Right lobe of liver (tissue), 6 donors: ENCODE data around the gene NUP210. TPM values are rescaled to one million over a fixed set of nuclear protein-coding genes. Genes with fewer than 3 reads are reported as not detected.

ENCODE experiments used
- ATAC-seq, 4 donors: fragments of 200-7000 bp; cut with Tn5 transposase; one replicate each; pipeline ENCODE4 v1.9.1; 2020; ENCODE audit warnings: mild to moderate bottlenecking in 4 of 4, moderate library complexity in 4 of 4
- DNase-seq, 3 donors: peaks; one replicate each; pipeline ENCODE4 v3.0.0-alpha.2; 2020
- H3K27ac ChIP-seq, 3 donors: fragments of 200-600 bp; one replicate each; pipeline ENCODE4 v1.8.0; 2022
- H3K27me3 ChIP-seq, 2 donors: fragments of 200-600 bp; one replicate each; pipeline ENCODE4 v1.8.0; 2022
- H3K36me3 ChIP-seq, 4 donors: fragments of 200-600 bp; sonication (generic) in 1 of 4; one replicate each; pipeline versions ENCODE4 v1.5.1 to v1.8.0; 2017 to 2022; ENCODE audit warnings: control low read depth in 1 of 4
- H3K4me1 ChIP-seq, 4 donors: fragments of 200-600 bp; sonication (generic) in 1 of 4; one replicate each; pipeline versions ENCODE4 v1.5.1 to v1.8.0; 2017 to 2022; ENCODE audit warnings: control low read depth in 1 of 4
- H3K4me3 ChIP-seq, 3 donors: fragments of 200-600 bp; one replicate each; pipeline ENCODE4 v1.8.0; 2022
- H3K9me3 ChIP-seq, 4 donors: fragments of 200-600 bp; sonication (generic) in 1 of 4; one replicate each; pipeline versions ENCODE4 v1.5.1 to v1.8.0; 2017 to 2022; ENCODE audit warnings: control low read depth in 1 of 4
- POLR2A ChIP-seq: fragments of 450-650 bp; IDR thresholded peaks from one replicate; pipeline ENCODE4 v1.6.1; 2017; ENCODE audit warnings: antibody characterized with exemption, mild to moderate bottlenecking
- WGBS: methylation state at CpG from one replicate; pipeline ENCODE4 v1.1.6; 2018; ENCODE audit warnings: low coverage, low lambda C conversion rate; ENCODE audit not compliant: insufficient coverage; ENCODE audit errors: missing lambda C conversion rate; 5-methylcytosine and 5-hydroxymethylcytosine counted together
- intact Hi-C, 2 donors: fragments of 100-400 bp; cut with DNase I; formaldehyde crosslinking; loops; one replicate each; pipeline versions ENCODE4 v1.11.2 to v1.14.1; 2022
- long read RNA-seq: library from polyadenylated mRNA; unstranded; transcript quantifications from one replicate; pipeline ENCODE4 v2.0.0, GENCODE V29; 2019
- total RNA-seq, 6 experiments: library from RNA; depleted of rRNA in 2 of 6; stranded (reverse); fragments of >200 nt in 2 of 6; fragmentation: NEBNext Ultra II Directional in 3 of 6; extraction: Animal tissue kit (Norgen Biotek cat#: 25700) in 3 of 6; gene quantifications; one replicate each; pipeline versions ENCODE4 v1.1.0 to v1.2.4, GENCODE V29; 2016 to 2023
- TF ChIP-seq, protein P1 (sequence below), 4 donors: fragments of 200-600 bp in 3 of 4; fragments of 450-650 bp in 1 of 4; IDR thresholded peaks; one replicate each; pipeline versions ENCODE4 v1.5.1 to v1.8.0; 2016 to 2022; ENCODE audit warnings: antibody characterized with exemption in 4 of 4, mild to moderate bottlenecking in 2 of 4
- donor health status: DM: no; HTN: yes; CAD: no.
- donor health status: DM: no; HTN: no; CAD: no.
- donor health status: DM: no; HTN: no; CAD: no.
- donor health status: DM: no; HTN: yes; CAD: no.
- donor health status: DM: no; HTN: yes; CAD: no.

The NUP210 gene
- 10 to 100 TPM; 11.7 to 17.7 (median 15.6) TPM for total RNA-seq
- long read RNA-seq: 0 reads

DNA sequence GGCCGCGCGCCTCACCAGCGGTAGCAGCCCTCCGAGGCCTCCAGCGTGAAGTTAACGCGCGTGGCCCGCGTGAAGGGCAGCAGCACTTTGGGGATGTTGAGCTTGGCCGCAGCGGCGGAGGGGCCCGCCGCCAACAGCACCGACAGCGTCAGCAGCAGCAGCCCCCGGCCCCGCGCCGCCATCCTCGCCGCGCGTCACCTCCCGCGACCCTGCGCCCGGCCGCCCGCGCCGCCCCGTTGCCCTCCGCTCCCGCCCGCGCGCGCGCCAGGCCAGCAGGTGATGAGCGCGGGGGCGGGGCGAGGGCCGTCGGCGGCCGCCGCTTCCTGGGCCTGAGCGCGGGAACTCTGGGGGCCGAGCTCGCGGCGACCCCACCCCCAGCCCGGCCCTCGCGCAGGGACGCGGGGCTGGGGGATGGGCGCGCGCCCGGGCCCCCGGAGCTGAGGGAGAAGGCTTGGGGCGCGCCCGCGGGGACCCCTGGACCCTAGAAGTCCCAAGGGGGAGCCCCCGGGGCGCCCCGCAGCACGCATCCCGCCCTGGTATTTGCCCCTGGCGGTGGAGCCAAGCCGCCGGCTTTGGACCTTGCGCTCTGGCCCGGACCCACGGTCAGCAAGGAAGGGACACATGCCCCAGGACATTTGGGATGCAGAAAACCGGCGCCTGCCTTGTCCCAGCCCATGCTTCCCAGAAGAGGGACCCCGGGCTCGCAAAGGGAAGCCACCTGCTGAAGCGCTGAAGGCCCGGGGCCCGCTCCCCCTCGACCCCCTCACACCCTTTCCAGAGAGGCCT, at the start of gene NUP210:
Gene NUP210 (minus strand): TSS at position 278 of the 786 bp plus-strand sequence. CDS start 96 bp downstream, at position 182.
- intact Hi-C loops: no loop called here
- Histone ChIP-seq H3K27ac (peak within 1 kb of the TSS; percentile 67 to 83 (median 70)), H3K27me3 (no peaks in the 10 kb centered on the region), H3K4me1 (peaks cover 0 to 22% (median 6%) of the 10 kb centered on the region in 4 donors), H3K36me3 (no peaks in the 10 kb centered on the region), H3K9me3 (no peaks in the 10 kb centered on the region), H3K4me3 (peak within 1 kb of the TSS; percentile 53 to 88 (median 77))
- DNase-seq (peak; percentile 79 to 88 (median 87)), ATAC-seq (peak; percentile 72 to 84 (median 84))
- WGBS: 15% methylated on average over 4 of the region's 90 CpGs
- TF ChIP-seq POLR2A: peak; percentile 52
- TF ChIP-seq, protein P1, sequence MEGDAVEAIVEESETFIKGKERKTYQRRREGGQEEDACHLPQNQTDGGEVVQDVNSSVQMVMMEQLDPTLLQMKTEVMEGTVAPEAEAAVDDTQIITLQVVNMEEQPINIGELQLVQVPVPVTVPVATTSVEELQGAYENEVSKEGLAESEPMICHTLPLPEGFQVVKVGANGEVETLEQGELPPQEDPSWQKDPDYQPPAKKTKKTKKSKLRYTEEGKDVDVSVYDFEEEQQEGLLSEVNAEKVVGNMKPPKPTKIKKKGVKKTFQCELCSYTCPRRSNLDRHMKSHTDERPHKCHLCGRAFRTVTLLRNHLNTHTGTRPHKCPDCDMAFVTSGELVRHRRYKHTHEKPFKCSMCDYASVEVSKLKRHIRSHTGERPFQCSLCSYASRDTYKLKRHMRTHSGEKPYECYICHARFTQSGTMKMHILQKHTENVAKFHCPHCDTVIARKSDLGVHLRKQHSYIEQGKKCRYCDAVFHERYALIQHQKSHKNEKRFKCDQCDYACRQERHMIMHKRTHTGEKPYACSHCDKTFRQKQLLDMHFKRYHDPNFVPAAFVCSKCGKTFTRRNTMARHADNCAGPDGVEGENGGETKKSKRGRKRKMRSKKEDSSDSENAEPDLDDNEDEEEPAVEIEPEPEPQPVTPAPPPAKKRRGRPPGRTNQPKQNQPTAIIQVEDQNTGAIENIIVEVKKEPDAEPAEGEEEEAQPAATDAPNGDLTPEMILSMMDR (IDR thresholded peaks at IDR 0.05): peak in 2 of 4 donors; percentile 15 to 31

DNA sequence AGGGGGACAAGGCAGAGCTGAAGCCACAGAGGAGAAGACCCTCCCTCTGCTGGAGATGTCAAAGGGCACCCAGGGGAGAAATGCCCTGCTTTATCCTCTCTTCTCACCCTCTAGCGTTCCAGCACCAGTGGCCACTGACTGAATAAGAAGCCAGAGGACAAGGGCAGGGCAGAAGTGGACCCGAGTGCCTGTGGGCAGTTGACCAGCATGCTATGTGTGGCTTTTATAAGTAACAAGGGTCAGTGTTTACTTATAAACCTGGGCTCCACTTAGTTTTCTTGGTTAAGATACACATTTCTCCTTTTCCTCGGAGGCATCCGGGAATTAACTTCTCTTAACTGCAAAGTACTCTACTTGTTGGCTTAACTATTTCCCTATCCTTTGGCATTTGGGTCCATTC, 46.7 kb upstream of the NUP210 start:
- peak in 1 of 3 donors; percentile 28 for DNase-seq
- intact Hi-C loops: no loop called here
- H3K4me1 ChIP-seq: peaks cover 0 to 10% (median 2%) of the 10 kb centered on the region in 4 donors
- no peaks in the 10 kb centered on the region for H3K27me3 ChIP-seq
- no peak overlapping the region for H3K27ac ChIP-seq
- no peak overlapping the region for H3K4me3 ChIP-seq
- H3K36me3 ChIP-seq: no peaks in the 10 kb centered on the region
- TF ChIP-seq POLR2A: no peak
- TF ChIP-seq, protein P1 (IDR thresholded peaks at IDR 0.05): no peak
- no peaks in the 10 kb centered on the region for H3K9me3 ChIP-seq
- WGBS: 87% methylated on average over 3 of the region's 4 CpGs
- ATAC-seq: no peak

DNA sequence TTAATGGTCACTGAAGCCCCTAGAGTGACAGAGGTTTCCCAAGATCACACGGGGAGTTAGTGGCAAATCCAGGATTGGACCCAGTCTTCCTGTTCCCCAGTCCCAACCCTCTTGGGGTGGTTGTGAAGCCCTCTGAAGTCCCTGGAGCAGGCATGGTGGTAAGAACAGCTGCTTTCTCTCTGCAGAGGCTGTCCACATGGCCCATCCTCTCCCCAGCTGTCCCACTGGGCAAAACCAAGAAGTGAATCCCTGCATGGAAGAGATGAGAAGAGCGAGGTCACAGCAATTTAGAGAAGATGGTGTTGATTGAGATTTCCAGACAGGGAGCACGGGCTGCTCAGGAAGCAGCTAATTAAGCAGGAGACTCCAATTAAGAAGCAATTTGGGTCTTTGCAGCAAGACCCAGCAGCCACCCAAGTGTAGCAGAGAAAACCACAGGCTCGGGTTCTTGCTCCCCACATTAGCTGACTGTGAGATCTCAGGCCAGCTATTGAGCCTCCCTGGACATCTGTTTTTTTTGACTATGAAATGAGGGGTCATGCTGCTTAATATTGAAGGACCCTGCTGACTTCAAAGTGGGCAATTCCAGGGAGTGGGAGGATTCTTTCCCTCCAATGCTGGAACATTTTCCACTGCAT, 45.2 kb upstream of the NUP210 start:
- intact Hi-C loops: no loop called here
- H3K4me3 ChIP-seq: no peak overlapping the region
- H3K36me3 ChIP-seq: no peaks in the 10 kb centered on the region
- H3K4me1 ChIP-seq: no peaks in the 10 kb centered on the region
- peak in 1 of 3 donors; percentile 23 for DNase-seq
- ATAC-seq: no peak
- no peak overlapping the region for H3K27ac ChIP-seq
- H3K9me3 ChIP-seq: no peaks in the 10 kb centered on the region
- H3K27me3 ChIP-seq: no peaks in the 10 kb centered on the region
- TF ChIP-seq, protein P1 (IDR thresholded peaks at IDR 0.05): no peak
- TF ChIP-seq POLR2A: no peak
- WGBS: 70% methylated on average over 4 of the region's 4 CpGs

DNA sequence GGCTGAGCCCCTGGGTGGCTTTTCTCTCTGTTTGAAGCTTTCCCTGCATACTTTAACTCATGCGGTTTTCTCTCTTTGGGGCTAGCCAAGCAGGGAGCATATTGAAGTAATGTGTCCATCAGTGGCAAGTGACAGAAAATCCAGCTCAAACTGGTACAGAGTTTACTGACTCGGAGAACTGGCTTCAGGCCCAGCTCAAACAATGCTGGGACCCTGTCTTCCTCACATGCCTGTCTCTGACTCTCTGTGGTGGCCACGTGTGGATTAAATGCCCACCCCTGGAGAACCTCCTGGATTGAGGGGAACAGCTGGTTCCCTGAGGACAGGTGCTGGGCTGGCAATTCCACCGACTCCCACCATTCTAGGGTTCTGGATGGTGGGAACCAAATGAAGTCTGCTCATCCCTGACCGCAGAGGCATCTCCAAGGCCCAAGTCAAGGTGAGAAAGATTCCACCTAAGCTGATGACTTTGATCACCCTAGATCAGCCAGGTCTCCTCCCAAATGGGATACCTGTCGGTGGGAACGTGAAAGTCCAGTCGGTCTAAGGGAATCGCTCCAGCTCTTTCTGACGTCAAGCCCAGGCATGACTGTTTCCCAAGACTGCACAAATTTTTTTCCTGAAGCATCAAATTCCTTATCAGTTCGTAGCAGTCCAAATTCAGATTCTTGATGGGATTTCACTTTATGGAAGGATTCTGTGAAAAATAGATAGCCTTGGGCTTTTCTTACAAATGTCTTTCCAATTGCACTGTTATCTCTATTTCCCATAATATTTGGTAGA, 43.7 kb upstream of the NUP210 start:
- DNase-seq: no peak
- no peaks in the 10 kb centered on the region for H3K27me3 ChIP-seq
- no peaks in the 10 kb centered on the region for H3K36me3 ChIP-seq
- ATAC-seq: no peak
- H3K4me1 ChIP-seq: no peaks in the 10 kb centered on the region
- H3K4me3 ChIP-seq: no peak overlapping the region
- TF ChIP-seq POLR2A: no peak
- TF ChIP-seq, protein P1 (IDR thresholded peaks at IDR 0.05): no peak
- H3K27ac ChIP-seq: no peak overlapping the region
- intact Hi-C loops: no loop called here
- no peaks in the 10 kb centered on the region for H3K9me3 ChIP-seq
- WGBS: 44% methylated on average over 5 of the region's 11 CpGs
